Measurements from ENCODE around the gene P2RX1.

Gene P2RX1

DNA sequence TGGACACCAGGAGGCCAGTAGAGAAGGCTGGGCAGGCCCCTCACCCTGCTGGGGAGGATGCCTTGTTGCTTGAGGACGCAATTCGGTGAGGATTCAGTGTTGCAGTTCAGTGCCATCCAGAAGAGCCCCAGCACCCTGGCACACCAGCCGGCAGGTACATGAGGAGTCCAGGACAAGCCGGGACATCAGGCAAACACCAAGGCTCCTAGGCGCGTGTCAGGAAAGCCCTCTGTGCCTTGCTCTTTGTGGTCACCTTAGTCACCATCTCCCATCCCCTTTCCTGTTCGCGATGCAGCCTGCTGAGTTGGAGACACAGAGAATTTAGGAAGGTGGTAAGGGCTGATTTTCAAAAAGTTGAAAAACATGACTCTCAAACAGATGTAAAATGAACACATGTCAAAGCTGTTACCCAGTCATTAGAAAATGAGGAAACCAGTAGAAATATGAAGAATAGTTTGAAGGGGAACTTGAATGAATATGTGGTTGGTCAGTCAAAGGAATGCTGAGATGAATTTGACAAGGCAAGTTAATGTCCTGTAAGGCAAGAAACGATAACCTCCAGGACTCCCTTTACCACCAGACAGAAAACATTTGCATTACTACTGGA lies 67.9 kb downstream of the P2RX1 start:
- no peak for DNase-seq

DNA sequence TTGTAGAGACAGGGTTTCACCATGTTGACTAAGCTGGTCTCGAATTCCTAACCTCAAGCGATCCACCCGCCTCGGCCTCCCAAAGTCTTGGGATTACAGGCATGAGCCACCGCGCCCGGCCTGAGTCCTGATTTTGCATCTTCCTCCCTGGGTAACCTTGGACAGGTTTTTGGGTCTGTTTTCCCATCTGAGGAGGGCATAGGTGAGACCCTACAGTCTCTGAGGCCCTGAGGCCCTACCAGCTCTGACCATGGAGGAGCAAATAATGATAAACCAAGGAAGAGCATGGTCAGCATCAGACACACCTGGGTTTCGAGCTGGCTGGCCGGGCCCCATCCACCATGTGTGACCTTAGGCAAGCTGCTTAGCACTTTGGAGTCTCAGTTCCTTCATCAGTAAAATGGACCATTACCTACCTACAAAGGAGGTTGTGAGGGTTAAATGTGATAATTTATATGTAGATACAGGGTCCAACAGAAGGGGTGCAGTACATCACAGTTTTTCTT lies 69.0 kb downstream of the P2RX1 start:
- no peak for DNase-seq
